SIG-M5 treated with dmso at 0.1 percent for 504 hours (cell line): Measurements from ENCODE around the gene RAB10.

Source experiments
- DNase-seq: peaks from one replicate; lab custom pipeline; 2025; ENCODE audit not compliant: unreplicated experiment; lab: John Stamatoyannopoulos, UW

Gene RAB10

GRCh38 chr2:26175466-26176278 lies 141.8 kb downstream of the RAB10 start:
- no peak for DNase-seq

DNA sequence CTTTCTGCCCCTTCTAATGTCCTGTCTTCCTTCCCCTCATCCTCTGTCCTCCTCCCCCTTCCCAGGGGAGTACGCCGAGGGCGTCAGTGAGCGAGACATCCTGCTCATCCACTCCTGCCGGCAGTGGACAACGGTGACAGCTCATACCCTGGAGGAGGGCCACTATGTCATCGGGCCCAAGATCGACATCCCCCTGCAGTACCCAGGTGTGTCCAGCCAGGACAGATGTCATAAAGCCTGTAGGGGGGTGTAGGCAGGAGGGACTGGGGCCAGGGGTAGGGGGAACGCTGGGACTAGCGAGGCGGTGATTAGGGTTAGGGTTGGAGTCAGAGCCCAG lies 142.4 kb downstream of the RAB10 start:
- DNase-seq: no peak

DNA sequence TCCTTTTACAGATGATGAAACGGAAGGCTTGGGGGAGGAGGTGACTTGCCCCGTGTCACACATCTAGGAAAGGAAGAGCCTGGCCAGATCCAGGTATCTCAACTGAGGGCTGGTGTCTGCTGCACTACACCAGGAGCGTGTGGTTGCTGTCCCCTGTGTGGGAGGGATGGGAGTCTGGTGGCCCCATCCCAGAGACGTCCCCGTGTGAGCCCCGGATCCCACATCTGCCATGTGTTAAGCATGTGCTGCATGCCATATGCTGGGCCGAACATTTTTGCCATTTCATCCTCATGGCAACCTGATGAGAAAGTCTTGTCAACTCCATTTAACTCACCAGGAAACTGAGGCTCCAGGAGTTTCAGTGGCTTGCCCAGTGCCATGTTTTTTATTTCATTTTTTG lies 143.2 kb downstream of the RAB10 start:
- DNase-seq: no peak

DNA sequence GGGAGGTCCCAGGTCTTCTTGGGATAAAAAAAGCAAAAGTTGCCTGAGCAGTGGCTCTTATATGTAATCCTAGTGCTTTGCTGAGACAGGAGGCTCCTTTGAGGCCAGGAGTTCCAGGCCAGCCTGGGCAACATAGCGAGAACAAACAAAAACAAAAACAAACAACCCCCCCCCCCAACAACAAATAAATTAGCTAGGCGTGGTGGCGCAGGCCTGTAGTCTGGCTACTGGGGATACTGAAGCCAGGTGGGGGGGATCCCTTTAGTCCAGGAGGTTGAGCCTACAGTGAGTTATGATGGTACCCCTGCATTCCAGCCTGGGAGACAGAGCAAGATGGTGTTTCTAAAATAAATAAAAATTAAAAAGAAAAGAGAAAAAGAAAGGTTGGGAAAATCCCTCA lies 144.4 kb downstream of the RAB10 start:
- no peak for DNase-seq

DNA sequence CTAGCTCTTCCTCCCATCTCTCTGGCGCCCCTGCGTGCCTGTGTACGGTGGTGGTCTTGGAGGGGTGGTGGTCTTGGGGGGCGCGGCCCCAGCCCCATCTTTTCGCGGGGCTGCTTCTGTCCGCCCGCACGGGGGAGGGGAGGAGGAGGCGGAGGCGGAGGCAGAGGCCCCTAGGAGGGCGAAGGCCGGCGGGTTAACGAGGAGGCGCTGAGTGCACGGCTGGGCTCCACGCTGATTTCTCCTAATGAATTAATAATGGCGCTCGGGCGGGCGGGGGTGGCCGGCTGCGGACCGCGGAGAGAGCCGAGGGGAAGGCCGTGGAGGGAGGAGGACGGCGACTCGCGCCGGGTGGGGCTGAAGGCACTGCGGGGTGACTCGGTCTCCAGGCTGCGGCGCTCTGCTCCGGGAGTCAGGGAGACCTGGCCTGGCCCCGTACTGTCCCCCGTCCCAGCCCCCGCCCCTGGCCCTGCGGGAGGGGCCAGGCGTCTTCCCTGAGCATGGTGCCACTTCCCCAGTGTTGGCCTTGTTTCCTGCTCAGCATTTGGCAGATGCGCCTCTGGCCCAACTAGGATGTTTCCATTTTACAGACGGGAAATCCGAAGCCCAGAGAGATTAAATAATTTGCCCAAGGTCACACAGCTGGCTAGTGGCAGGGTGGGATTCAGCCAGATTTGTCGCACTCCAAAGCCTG lies 145.0 kb downstream of the RAB10 start:
- peak; percentile 45 for DNase-seq

DNA sequence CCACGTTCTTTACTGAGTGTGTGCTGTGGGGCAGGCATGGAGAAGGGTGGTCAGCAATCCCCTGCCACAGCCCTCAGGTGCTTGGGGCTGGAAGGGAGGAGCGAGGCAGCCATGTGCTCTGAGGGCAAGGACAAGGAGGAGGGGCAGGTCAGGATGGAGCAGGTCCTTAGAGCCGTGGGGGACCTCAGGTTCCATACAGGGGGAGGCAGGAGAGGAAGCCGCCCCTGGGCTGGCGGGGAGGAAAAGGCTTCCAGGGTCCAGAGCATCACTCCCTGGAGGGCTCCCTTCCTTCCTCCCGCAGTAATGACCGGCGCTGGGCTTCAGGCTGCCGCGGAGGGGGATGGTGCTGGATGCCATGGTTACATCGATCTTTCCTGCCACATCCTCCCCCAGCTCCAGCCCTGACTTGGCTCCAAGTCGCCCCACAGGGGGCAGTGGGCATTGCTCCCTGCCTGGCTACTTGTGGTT lies 145.6 kb downstream of the RAB10 start:
- no peak for DNase-seq

GRCh38 chr2:26182441-26182840 lies 148.6 kb downstream of the RAB10 start:
- no peak for DNase-seq

DNA sequence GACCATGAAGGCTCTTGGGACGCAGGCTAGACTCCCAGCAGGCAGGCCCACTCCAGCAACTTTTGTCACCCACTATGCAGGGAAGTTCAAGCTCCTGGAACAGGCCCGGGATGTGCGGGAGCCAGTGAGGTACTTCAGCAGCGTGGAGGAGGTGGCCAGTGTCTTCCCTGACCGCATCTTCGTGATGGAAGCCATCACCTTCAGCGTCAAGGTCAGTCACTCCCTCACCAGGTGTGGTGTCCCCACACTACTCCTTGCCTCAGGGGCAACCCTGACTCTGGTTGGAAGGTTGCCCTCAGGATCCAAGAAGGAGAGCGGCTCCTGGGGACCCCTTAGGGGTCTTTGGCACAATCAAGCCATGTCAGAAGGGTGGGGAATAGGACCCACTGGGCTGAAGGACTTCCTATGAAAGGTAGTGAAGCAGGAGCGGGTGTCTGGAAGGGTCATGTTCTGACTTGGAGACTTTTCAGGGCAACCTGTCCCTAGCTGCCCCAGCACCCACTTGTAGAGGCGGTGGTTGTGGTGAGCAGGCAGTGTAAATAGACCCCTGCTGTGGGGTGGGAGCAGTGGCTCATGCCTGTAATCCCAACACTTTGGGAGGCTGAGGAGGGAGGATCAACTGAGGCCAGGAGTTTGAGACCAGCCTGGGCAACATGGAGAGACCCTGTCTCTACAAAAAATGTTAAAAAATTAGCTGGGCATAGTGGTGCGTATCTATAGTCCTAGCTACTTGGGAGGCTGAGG lies 149.2 kb downstream of the RAB10 start:
- no peak for DNase-seq

GRCh38 chr2:26184121-26184520 lies 150.2 kb downstream of the RAB10 start:
- DNase-seq: no peak

- DNase-seq: peak; percentile 7
Measured at GRCh38 chr2:26184555-26185303, 150.8 kb downstream of the RAB10 start.

DNA sequence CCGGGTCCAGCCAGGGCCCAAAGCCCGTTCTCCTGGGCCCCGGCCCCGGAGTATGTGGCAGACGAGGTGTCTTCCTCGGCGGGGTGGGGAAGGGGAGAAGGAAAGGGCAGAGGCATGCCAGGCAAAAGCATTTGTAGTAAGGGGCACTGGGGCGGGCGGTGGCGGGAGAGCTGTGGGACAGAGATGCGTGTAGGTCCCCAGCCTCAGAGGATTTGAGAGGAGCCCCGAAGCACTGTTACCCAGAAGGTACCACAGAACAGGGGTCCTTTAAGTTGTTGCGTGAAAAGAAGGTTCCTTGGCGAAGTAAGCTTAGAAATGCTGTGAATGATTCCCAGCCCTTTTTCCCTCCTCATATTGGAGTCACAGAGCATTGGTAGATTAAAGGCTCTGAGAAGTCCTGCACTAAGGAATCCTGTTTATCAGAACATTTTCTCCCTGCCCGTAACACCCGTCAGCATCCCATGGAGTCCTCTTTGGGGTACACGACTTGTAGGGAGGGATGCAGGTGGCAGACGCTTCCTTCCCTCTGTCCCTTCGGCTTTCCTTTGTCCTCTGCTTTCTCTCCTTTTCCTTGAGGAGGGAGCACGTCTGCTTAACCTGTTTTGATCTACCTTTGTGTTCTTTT lies 151.5 kb downstream of the RAB10 start:
- no peak for DNase-seq

DNA sequence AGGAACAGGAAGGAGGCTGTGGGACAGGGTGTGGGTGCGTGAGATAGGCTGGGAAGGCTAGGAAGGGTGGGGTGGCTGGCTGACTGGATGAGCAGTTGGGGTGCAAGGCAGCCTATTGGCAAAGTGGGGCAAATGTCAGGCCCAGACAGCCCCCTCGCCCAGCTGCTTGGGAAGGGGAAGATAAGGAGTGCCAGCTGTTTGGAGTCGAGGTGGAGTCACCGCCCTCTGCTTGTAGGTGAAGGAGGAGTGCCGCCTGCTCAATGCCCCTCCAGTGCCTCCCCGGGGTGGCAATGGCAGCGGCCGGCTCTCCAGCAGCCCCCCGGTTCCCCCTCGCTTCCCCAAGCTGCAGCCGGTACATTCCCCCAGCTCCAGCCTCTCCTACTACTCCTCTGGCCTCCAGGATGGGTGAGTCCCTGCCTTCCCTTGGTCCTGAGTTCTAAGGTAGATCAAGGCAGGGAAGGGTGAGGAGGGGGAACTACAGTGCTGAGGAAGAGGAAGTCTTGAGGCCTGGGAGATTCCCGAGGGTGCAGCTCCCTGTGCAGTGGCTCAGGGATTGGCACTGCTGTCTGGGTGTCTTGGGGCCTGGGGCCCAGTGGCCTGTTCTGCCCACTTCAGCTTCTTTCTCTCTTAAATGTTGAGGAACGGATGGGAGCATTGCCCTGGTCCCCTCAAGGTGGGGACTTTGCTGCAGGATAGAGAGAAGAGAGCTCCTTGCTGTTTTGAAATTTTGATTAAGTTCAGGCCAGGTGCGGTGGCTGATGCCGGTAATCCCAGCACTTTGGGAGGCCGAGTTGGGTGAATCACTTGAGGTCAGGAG lies 152.3 kb downstream of the RAB10 start:
- no peak for DNase-seq
